Heart right ventricle (tissue), 16 donors: Measurements from ENCODE around the gene DEPDC5. TPM values are rescaled to one million over a fixed set of nuclear protein-coding genes. Genes with fewer than 3 reads are reported as not detected.

Experiments used
- ATAC-seq, 8 donors: fragments of 200-7000 bp; cut with Tn5 transposase; one replicate each; pipeline ENCODE4 v1.9.1; 2020; ENCODE audit warnings: mild to moderate bottlenecking in 8 of 8, moderate library complexity in 8 of 8, moderate number of reproducible peaks in 1 of 8
- DNase-seq, 2 donors: peaks; one replicate each; pipeline ENCODE4 v3.0.0-alpha.2; 2020
- H3K27ac ChIP-seq, 10 donors: fragments of 200-600 bp; sonication (generic) in 2 of 10; one replicate each; pipeline versions ENCODE4 v1.5.0 to v1.8.0; 2020 to 2022; ENCODE audit warnings: mild to moderate bottlenecking in 3 of 10
- H3K27me3 ChIP-seq, 7 donors: fragments of 200-600 bp; one replicate each; pipeline ENCODE4 v1.8.0; 2021 to 2022; ENCODE audit warnings: mild to moderate bottlenecking in 2 of 7
- H3K36me3 ChIP-seq, 9 donors: fragments of 200-600 bp; sonication (generic) in 1 of 9; one replicate each; pipeline versions ENCODE4 v1.5.0 to v1.8.0; 2020 to 2022; ENCODE audit warnings: mild to moderate bottlenecking in 2 of 9
- H3K4me1 ChIP-seq, 9 donors: fragments of 200-600 bp; sonication (generic) in 1 of 9; one replicate each; pipeline versions ENCODE4 v1.5.0 to v1.8.0; 2020 to 2022; ENCODE audit warnings: mild to moderate bottlenecking in 4 of 9
- H3K4me3 ChIP-seq, 10 donors: fragments of 200-600 bp; sonication (generic) in 2 of 10; one replicate each; pipeline versions ENCODE4 v1.5.0 to v1.8.0; 2020 to 2022; ENCODE audit warnings: mild to moderate bottlenecking in 7 of 10, moderate library complexity in 2 of 10
- H3K9me3 ChIP-seq, 11 donors: fragments of 200-600 bp in 10 of 11; sonication (generic) in 2 of 11; one replicate each; pipeline versions ENCODE4 v1.5.0 to v1.8.0; 2013 to 2022; ENCODE audit warnings: mild to moderate bottlenecking in 2 of 11, control low read depth in 1 of 11, moderate library complexity in 1 of 11
- WGBS, 2 donors: extraction: QIAGEN DNeasy Blood & Tissue Kit; methylation state at CpG; one replicate each; pipeline ENCODE4 v1.1.7; 2013; ENCODE audit warnings: inconsistent platforms in 1 of 2; 5-methylcytosine and 5-hydroxymethylcytosine counted together
- intact Hi-C, 10 donors: fragments of 100-400 bp; cut with DNase I; formaldehyde crosslinking; loops; one replicate each; pipeline versions ENCODE4 v1.11.1 to v1.14.2; 2022
- polyA plus RNA-seq, 2 donors: library from polyadenylated mRNA; stranded (reverse); fragments of 200-250 nt; gene quantifications; one replicate each; pipeline ENCODE4 v1.2.3, GENCODE V29; 2013
- total RNA-seq, 10 donors: library from RNA; stranded (reverse); fragmentation: NEBNext Ultra II Directional in 3 of 10; extraction: Animal tissue kit (Norgen Biotek cat#: 25700) in 3 of 10; gene quantifications; one replicate each; pipeline versions ENCODE4 v1.2.1 to v1.2.4, GENCODE V29; 2021 to 2023
- TF ChIP-seq, protein P1 (sequence below), 9 donors: fragments of 200-600 bp; sonication (generic) in 2 of 9; IDR thresholded peaks; one replicate each; pipeline versions ENCODE4 v1.5.0 to v1.8.0; 2021 to 2022; ENCODE audit warnings: antibody characterized with exemption in 9 of 9, mild to moderate bottlenecking in 5 of 9, moderate library complexity in 1 of 9
- donor health status: Arrhythmogenic right ventricular cardiomyopathy.
- donor health status: ischemic (EF 13 %, LVEDD 7.1; RV severe dilation, severe dysfunction).
- donor health status: healthy with polysubstance abuse.
- donor health status: DM: no; HTN: yes; CAD: no.
- donor health status: DM: no; HTN: no; CAD: no.
- donor health status: ischemic (EF 25% LVEDD 6.9; RV normal size, moderate dysfunction).
- donor health status: ischemic (EF 25% LVEDD 5.7; RV mildly dilated, moderate dysfunction).
- donor health status: healthy.
- donor health status: DM: yes; HTN: yes; CAD: no.
- donor health status: Ischemic cardiomyopathy.
- donor health status: ischemic (EF 35%, LVEDD 5.7; RV mildly dilated, moderate dysfunction).
- donor health status: nonischemic (EF 11% LVEDD 7.7; RV severe dilation, severe dysfunction).
- donor health status: DM: yes; HTN: yes; CAD: no.
- donor health status: PGD.
- donor health status: ischemic (EF 29% LVEDD 5.4; RV normal size, mild dysfunction).
- donor health status: nonischemic (EF 23%, LVEDD 6.1; RV moderate dilation, normal function).

DEPDC5 gene
- total and polyA plus RNA-seq, 12 donors = 6.2 to 19.1 (median 14.4) TPM

DNA sequence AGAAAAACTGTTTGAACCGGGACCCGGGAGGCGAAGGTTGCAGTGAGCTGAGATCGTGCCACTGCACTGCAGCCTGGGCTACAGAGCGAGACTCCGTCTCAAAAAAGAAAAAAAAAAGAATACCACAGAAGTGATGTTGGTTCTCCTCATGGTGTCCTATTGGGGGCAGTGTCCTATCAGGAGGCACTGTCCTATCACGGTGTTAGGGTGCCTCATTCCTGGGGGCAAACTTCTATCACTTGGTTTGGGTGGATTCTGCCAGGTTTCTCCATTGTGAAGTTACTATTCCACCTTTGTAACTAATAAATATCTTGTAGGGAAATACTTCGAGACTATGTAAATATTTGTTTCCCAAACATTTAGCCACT is 23.5 kb upstream of the DEPDC5 start:
- Histone ChIP-seq H3K36me3 (peaks cover 0 to 68% (median under 1%) of the 10 kb centered on the region in 9 donors), H3K9me3 (no peaks in the 10 kb centered on the region), H3K4me1 (peaks cover 0 to 14% (median 4%) of the 10 kb centered on the region in 9 donors), H3K27me3 (no peaks in the 10 kb centered on the region), H3K27ac (no peak overlapping the region), H3K4me3 (no peak overlapping the region)
- no peak for DNase-seq
- intact Hi-C loops = no loop called here
- ATAC-seq = no peak
- WGBS, 2 donors = 89% methylated on average over 8 of the region's 8 CpGs
- TF ChIP-seq, protein P1, sequence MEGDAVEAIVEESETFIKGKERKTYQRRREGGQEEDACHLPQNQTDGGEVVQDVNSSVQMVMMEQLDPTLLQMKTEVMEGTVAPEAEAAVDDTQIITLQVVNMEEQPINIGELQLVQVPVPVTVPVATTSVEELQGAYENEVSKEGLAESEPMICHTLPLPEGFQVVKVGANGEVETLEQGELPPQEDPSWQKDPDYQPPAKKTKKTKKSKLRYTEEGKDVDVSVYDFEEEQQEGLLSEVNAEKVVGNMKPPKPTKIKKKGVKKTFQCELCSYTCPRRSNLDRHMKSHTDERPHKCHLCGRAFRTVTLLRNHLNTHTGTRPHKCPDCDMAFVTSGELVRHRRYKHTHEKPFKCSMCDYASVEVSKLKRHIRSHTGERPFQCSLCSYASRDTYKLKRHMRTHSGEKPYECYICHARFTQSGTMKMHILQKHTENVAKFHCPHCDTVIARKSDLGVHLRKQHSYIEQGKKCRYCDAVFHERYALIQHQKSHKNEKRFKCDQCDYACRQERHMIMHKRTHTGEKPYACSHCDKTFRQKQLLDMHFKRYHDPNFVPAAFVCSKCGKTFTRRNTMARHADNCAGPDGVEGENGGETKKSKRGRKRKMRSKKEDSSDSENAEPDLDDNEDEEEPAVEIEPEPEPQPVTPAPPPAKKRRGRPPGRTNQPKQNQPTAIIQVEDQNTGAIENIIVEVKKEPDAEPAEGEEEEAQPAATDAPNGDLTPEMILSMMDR (IDR thresholded peaks at IDR 0.05) = no peak

DNA sequence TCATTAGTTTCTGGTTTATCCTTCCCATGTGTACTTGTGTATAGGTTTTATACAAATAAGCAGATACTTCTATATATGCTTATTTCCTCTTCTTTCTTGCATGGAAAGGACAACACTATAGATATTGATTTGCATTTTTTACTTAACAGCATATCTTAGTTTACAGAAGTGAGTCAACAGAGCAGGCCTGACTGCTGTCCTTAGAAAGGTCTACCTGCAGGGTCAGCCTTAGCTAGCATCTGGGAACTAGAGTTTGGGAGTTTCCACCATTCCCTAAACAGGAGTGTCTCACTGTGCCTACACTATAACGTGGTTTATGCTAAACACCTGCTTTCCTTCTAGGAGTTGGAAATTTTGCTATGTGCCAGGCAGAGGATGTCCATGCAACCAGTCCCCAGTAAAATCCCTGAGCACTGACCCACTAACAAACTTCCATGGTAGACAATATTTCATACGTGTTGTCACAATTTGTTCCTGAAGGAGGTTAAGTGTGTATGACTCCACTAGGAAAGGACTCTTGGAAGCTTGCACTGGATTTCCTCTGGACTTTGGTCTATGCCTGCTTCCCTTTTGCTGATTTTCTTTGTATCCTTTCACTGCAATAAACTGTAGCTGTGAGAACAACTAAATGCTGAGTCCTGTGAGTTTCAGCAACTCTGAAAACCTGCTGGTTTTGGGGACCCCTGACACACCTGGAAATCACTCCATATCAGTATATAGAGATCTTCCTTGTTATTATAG is 21.6 kb upstream of the DEPDC5 start:
- Histone ChIP-seq H3K9me3 (no peaks in the 10 kb centered on the region), H3K4me1 (peaks cover 0 to under 1% (median 0%) of the 10 kb centered on the region in 9 donors), H3K27ac (no peak overlapping the region), H3K36me3 (peaks cover 0 to 69% (median 4%) of the 10 kb centered on the region in 9 donors), H3K4me3 (no peak overlapping the region), H3K27me3 (no peaks in the 10 kb centered on the region)
- ATAC-seq = no peak
- DNase-seq = no peak
- TF ChIP-seq, protein P1 (IDR thresholded peaks at IDR 0.05) = no peak
- intact Hi-C loops = no loop called here
- WGBS, 2 donors = 74 to 80% methylated on average over 2 of the region's 2 CpGs

DNA sequence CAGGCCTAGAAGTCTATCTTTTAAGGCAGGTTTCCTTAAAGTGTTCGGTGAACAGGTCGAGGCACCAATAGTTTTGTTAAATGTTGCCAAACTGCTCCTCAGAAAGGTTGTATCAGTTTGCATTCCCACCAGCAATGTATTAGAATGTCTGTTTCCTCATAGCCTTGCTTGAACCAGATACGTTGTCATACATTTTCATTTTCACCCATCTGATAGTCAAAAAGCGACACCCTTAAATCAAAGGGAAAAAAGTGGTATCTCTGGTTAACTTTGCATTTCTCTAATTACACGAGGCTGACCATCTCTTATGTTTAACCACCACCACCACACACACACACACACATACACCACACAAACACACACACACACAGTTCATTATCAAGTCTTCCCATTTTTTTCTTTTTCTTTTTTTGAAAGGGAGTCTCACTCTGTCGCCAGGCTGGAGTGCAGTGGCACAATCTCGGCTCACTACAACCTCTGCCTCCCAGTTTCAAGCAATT is 20.2 kb upstream of the DEPDC5 start:
- H3K36me3 ChIP-seq = peaks cover 0 to 74% (median 4%) of the 10 kb centered on the region in 9 donors
- no peaks in the 10 kb centered on the region for H3K27me3 ChIP-seq
- 89 to 92% methylated on average over 7 of the region's 7 CpGs for WGBS, 2 donors
- H3K27ac ChIP-seq = no peak overlapping the region
- no peaks in the 10 kb centered on the region for H3K9me3 ChIP-seq
- no peak for DNase-seq
- intact Hi-C loops = no loop called here
- ATAC-seq = no peak
- H3K4me3 ChIP-seq = no peak overlapping the region
- H3K4me1 ChIP-seq = peaks cover 0 to 9% (median 5%) of the 10 kb centered on the region in 9 donors
- TF ChIP-seq, protein P1 (IDR thresholded peaks at IDR 0.05) = no peak

DNA sequence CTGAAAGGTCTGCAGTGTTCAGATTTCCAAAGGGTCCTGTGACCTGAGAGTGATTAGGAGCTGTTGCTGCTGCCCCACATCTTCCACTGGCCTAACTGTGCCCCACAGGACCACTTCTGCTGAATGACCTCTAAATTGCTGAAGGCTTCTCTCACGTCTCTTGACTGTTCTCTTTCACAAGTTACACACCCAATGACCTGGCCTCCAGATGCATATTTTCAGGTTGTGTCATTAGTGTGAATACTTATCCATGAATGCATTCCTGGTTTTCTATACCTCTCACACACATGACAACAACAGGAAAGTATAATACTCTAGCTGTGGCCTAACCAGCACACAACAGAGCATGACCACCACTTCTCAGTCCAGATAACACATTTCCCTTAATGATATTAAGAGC is 19.3 kb upstream of the DEPDC5 start:
- no peak overlapping the region for H3K27ac ChIP-seq
- no peak for DNase-seq
- H3K4me3 ChIP-seq = no peak overlapping the region
- TF ChIP-seq, protein P1 (IDR thresholded peaks at IDR 0.05) = no peak
- no peaks in the 10 kb centered on the region for H3K9me3 ChIP-seq
- no peaks in the 10 kb centered on the region for H3K27me3 ChIP-seq
- intact Hi-C loops = no loop called here
- WGBS, 2 donors = 76 to 77% methylated on average over 1 of the region's 1 CpG
- H3K36me3 ChIP-seq = peaks cover 0 to 76% (median 4%) of the 10 kb centered on the region in 9 donors
- no peak for ATAC-seq
- H3K4me1 ChIP-seq = peaks cover 0 to 18% (median 14%) of the 10 kb centered on the region in 9 donors
